AG09319 (cell line): ENCODE data around the gene EIF5A.

Source experiments
- DNase-seq: peaks from one replicate; pipeline ENCODE4 v3.0.0-alpha.2; 2010; ENCODE audit warnings: low read depth; ENCODE audit errors: extremely low read depth
- TF ChIP-seq, protein P1 (sequence below): IDR thresholded peaks from 2 replicates; pipeline ENCODE4 v1.5.1; 2011; ENCODE audit warnings: low read depth, mild to moderate bottlenecking, inconsistent platforms, low read length, moderate library complexity

The EIF5A gene

DNA sequence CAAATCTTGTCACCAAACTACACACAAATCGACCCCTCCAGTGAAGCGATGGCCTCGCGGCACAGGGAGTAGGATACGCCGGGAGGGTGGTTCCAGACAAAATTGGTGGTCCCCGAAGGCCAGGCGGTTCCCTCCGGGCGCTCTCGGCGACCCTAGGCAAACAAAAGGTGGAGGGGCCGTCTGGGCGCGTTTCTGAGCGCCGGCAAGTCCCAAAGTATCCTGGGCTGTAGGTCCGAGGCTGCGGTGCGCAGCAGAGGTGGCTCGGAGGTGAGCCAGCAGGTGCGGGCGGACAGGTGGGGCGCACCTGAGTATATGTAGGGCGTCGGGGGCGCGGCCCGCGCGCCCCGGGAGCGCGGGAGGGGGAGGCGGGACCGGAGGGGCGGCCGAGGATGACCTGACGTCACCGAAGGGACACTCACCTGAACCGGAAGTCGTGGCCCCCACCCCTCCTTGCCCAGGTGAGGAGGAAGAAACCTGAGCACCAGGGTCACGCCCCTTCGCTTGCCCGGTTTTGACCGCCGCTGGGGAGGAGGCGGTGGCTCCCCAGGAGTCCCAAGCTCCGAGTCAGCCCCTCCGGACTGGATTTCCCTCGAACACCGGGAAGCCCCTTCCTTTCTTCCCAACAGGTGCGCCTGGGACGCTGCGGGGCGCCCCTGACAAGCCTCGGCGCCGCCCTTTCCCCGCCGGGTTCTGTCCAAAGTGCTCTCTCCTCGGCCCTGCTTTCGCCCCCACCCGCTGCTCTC, 45.1 kb upstream of the EIF5A start, which contains the start of gene CLDN7:
Gene CLDN7 (minus strand): TSS at position 287 of the 743 bp plus-strand sequence. CDS start 435 bp downstream, outside the sequence.
- DNase-seq: no peak
- TF ChIP-seq, protein P1, sequence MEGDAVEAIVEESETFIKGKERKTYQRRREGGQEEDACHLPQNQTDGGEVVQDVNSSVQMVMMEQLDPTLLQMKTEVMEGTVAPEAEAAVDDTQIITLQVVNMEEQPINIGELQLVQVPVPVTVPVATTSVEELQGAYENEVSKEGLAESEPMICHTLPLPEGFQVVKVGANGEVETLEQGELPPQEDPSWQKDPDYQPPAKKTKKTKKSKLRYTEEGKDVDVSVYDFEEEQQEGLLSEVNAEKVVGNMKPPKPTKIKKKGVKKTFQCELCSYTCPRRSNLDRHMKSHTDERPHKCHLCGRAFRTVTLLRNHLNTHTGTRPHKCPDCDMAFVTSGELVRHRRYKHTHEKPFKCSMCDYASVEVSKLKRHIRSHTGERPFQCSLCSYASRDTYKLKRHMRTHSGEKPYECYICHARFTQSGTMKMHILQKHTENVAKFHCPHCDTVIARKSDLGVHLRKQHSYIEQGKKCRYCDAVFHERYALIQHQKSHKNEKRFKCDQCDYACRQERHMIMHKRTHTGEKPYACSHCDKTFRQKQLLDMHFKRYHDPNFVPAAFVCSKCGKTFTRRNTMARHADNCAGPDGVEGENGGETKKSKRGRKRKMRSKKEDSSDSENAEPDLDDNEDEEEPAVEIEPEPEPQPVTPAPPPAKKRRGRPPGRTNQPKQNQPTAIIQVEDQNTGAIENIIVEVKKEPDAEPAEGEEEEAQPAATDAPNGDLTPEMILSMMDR: no peak

DNA sequence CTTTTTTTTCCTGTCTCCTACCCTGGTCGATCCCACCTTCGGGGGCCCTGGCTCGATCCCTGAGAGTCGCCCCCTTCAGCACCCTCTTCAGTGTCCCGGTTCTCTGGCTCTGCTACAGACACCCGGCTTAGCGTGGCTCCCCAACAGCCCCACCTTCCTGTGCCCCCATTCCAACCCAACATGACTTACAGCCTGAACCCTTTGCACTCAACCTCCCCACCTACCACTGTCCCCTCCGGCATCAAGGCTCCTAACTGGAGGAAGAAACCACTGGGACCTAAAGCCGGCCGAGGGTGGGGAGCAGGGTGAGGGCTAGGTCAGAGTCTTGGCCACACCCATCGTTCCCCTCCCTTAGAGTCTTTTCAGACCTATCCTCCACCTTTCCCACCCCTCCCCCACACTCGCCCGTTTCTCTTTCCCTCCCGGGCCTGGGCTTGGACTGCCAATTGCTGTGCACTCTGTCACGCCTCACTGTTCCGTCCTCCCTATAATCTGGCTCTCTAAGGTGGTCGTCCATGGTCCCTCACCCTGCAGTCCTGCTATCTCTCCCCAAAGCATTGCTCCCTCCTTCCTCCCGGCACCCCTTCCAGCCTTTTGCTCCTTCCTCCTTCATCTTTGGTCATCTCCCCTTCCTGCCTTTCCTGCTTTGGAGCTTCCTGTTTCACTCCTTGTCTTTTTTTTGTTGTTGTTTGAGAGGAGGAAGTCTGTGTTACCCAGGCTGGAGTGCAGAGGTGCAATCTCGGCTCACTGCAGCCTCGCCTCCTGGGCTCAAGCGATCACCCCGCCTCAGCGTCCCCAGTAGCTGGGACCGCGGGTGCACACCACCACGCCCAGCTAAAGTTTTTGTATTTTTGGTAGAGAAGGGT, 44.3 kb upstream of the EIF5A start:
- no peak for DNase-seq
- TF ChIP-seq, protein P1: no peak

DNA sequence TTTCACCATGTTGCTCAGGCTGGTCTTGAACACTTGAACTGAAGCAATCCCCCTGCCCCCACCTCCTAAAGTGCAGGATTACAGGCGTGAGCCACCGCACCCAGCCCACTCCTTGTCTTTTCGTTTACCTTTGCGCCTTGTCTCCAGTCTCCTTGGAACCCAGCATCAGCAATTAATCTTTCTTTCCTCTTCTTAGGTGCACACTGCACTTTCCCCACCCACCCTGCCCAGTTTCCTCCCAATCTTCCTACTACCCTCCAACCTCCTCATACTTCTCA, 43.7 kb upstream of the EIF5A start:
- DNase-seq: no peak
- TF ChIP-seq, protein P1: no peak

DNA sequence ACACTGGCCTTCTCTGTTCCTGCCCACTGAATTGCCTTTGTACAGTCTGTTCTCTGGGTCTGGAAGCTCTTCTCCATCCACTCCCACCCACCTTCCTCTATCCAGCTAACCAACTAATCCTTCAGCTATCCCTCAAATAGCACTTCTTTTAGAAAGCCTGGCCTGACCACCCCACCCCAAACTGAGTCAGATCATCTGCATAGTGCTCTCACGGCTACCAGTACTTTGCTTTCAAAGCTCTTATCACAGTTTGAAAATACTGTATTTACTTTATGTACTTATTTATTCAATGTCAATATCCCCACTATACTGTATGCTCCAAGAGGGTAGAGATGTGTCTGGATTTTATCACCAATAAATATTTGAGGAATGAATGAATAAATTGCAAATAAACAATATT, 40.6 kb upstream of the EIF5A start:
- DNase-seq: no peak
- TF ChIP-seq, protein P1: no peak

DNA sequence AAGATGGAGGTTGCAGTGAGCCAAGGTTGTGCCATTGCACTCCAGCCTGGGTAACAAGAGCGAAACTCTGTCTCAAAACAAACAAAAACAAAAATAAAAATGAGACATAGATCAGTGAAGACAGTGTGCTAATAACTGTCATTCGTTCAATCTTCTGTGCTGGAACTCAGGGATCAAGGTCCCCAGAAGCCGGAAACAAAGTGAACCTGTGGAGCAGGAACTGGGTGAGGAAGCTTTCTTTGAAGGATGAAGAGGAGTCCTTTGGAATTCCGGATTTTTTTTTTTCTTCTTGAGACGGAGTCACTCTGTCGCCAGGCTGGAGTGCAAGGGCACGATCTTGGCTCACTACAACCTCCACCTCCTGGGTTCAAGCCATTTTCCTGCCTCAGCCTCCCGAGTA, 28.0 kb upstream of the EIF5A start:
- TF ChIP-seq, protein P1: no peak
- no peak for DNase-seq

DNA sequence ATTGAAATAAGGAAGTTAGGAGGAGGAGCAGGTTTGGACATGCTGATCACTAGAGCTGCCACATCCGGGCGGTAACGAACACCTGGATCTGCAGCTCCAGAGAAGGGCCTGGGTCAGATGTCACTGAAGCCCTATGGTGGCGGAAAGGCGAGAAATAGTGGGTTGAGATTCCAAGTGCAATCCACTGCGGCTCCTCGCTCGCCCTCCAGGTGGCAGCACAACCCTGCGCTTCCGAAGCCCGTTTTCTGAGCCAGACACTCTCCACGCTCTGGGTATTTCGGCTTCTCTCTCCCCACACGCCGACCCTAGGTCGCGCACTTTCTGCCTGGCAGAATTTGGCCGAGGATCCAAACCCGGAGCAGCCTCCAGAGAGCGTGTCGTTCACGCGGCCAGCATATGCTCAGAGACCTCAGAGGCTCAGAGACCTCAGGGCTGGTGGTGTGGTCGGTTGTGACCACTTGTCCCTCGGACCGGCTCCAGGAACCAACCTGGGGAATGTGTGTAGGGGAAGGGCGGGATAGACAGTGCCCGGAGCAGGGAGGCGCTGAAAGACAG, 26.8 kb upstream of the EIF5A start:
- TF ChIP-seq, protein P1: peak; percentile 96
- peak; percentile 48 for DNase-seq
